Karpas-422 (cell line): ENCODE results near the gene CALB2. TPM values are rescaled to one million over a fixed set of nuclear protein-coding genes. Genes with fewer than 3 reads are reported as not detected.

ENCODE experiments used
- total RNA-seq: library from RNA; depleted of rRNA; stranded (reverse); fragments of >200 nt; shearing (Covaris generic); gene quantifications from 2 replicates; pipeline ENCODE4 v1.2.3, GENCODE V29; 2014; ENCODE audit warnings: low replicate concordance; rRNA removed

Gene CALB2
- total RNA-seq, 1 experiment from 2014 or later, result not detected

Other genes with a start within 250 kb of the CALB2 start
- not detected in 2 replicates for gene HYDIN, start 128.0 kb upstream of the CALB2 start, total RNA-seq
- gene CMTR2, start 69.3 kb upstream of the CALB2 start, total RNA-seq, result 14.6 and 44.5 TPM in 2 replicates
- gene TLE7, start 83.3 kb downstream of the CALB2 start, total RNA-seq, result not detected in 2 replicates
- 8.9 and 13.6 TPM in 2 replicates for gene ZNF23, start 103.5 kb downstream of the CALB2 start, total RNA-seq
- 5.7 and 6.6 TPM in 2 replicates for gene ZNF19, start 130.6 kb downstream of the CALB2 start, total RNA-seq
- gene CHST4, start 167.7 kb downstream of the CALB2 start, total RNA-seq, result 0.22 TPM in 2 replicates
- not detected in 2 replicates for gene TAT, start 218.4 kb downstream of the CALB2 start, total RNA-seq